A549 (cell line): ENCODE measurements around the gene FNIP2. TPM values are rescaled to one million over a fixed set of nuclear protein-coding genes. Genes with fewer than 3 reads are reported as not detected.

Experiments
- ATAC-seq, 2 experiments: fragments of 200-7000 bp in 1 of 2; fragments of >200 bp in 1 of 2; cut with Nextera tagmentation in 1 of 2; cut with Tn5 transposase in 1 of 2; 3 replicates each; pipeline versions ENCODE4 v1.8.0 to v1.9.1; 2018 to 2020; ENCODE audit warnings: mild to moderate bottlenecking in 1 of 2, moderate library complexity in 1 of 2
- CTCF ChIA-PET: fragments of 300-600 bp; sonication (Branson Sonifier 250); formaldehyde crosslinking; extraction: SDS; loops from one replicate; lab custom pipeline; 2021; ENCODE audit warnings: antibody characterized with exemption, inconsistent platforms; lab: Yijun Ruan, JAX
- POLR2A ChIA-PET: fragments of 350-600 bp; formaldehyde crosslinking; extraction: SDS; loops from one replicate; lab custom pipeline; 2021; ENCODE audit warnings: antibody characterized with exemption, inconsistent platforms; lab: Yijun Ruan, JAX
- DNase-seq, 2 experiments: peaks; one replicate each; pipeline versions ENCODE4 v3.0.0 to v3.0.0-alpha.2; 2011 to 2016; ENCODE audit warnings: low read depth in 1 of 2, low spot score in 1 of 2
- FAIRE-seq: peaks from 2 replicates; lab custom pipeline; 2011; peaks lifted over from hg19 to GRCh38; lab: Jason Lieb, UNC
- H3K27ac ChIP-seq, 2 experiments: fragments of >200 bp; sonication (Bioruptor Twin); formaldehyde crosslinking; 3 replicates each; pipeline ENCODE4 v1.5.1; 2016 to 2017
- H3K4me1 ChIP-seq: fragments of >200 bp; sonication (Bioruptor Twin); formaldehyde crosslinking; 3 replicates; pipeline ENCODE4 v1.6.1; 2016
- H3K4me2 ChIP-seq: fragments of >200 bp; sonication (Bioruptor Twin); formaldehyde crosslinking; 3 replicates; pipeline ENCODE4 v1.6.1; 2016
- H3K4me3 ChIP-seq: fragments of >200 bp; sonication (Bioruptor Twin); formaldehyde crosslinking; 3 replicates; pipeline ENCODE4 v1.5.1; 2016
- H3K9me3 ChIP-seq: fragments of >200 bp; sonication (Bioruptor Twin); formaldehyde crosslinking; 3 replicates; pipeline ENCODE4 v1.6.1; 2016
- ATOH8 ChIP-seq: fragments of 250-450 bp; sonication (Bioruptor Pico); IDR thresholded peaks from 2 replicates; pipeline ENCODE4 v1.5.0; 2020; ENCODE audit warnings: low read depth, mild to moderate bottlenecking, moderate library complexity
- CEBPB ChIP-seq, 2 experiments: fragments of >200 bp in 1 of 2; sonication (Bioruptor Twin) in 1 of 2; formaldehyde crosslinking in 1 of 2; IDR thresholded peaks; 2 replicates each; pipeline ENCODE4 v1.6.1; 2012 to 2016
- CHD4 ChIP-seq: fragments of 200-600 bp; sonication (generic); IDR thresholded peaks from 2 replicates; pipeline ENCODE4 v1.6.1; 2016; ENCODE audit warnings: antibody characterized with exemption, mild to moderate bottlenecking, borderline replicate concordance
- CTCF ChIP-seq: fragments of >200 bp; sonication (Bioruptor Twin); formaldehyde crosslinking; IDR thresholded peaks from 3 replicates; pipeline ENCODE4 v1.5.1; 2016
- EP300 ChIP-seq, 2 experiments: fragments of >200 bp; sonication (Bioruptor Twin); formaldehyde crosslinking; IDR thresholded peaks; 2 replicates in 1 of 2; 3 replicates in 1 of 2; pipeline ENCODE4 v1.6.1; 2016 to 2017
- HDAC2 ChIP-seq: fragments of 200-600 bp; sonication (generic); IDR thresholded peaks from 2 replicates; pipeline ENCODE4 v1.6.1; 2016
- HMGXB4 ChIP-seq: fragments of 250-450 bp; sonication (Bioruptor Pico); IDR thresholded peaks from 2 replicates; pipeline ENCODE4 v1.5.0; 2021; ENCODE audit warnings: mild to moderate bottlenecking, moderate library complexity, borderline replicate concordance
- HOXB13 ChIP-seq: fragments of 250-450 bp; sonication (Bioruptor Pico); IDR thresholded peaks from 2 replicates; pipeline ENCODE4 v1.5.0; 2020; ENCODE audit warnings: low read depth, mild to moderate bottlenecking, moderate library complexity
- JUNB ChIP-seq: fragments of >200 bp; sonication (Bioruptor Twin); formaldehyde crosslinking; IDR thresholded peaks from 2 replicates; pipeline ENCODE4 v1.6.1; 2016
- KDM1A ChIP-seq: fragments of 200-600 bp; sonication (generic); IDR thresholded peaks from 2 replicates; pipeline ENCODE4 v1.6.1; 2016; ENCODE audit warnings: low read depth, mild to moderate bottlenecking
- KDM5A ChIP-seq: fragments of 200-600 bp; sonication (generic); IDR thresholded peaks from 2 replicates; pipeline ENCODE4 v1.6.1; 2016; ENCODE audit warnings: antibody characterized with exemption, mild to moderate bottlenecking
- MAFK ChIP-seq: fragments of 450-650 bp; IDR thresholded peaks from 2 replicates; pipeline ENCODE4 v1.6.1; 2014; ENCODE audit not compliant: partially characterized antibody
- NFE2L2 ChIP-seq: fragments of 150-350 bp; conservative IDR thresholded peaks from 2 replicates; pipeline ENCODE4 v1.6.1; 2014; ENCODE audit warnings: low read length
- POLR2AphosphoS2 ChIP-seq: conservative IDR thresholded peaks from 2 replicates; pipeline ENCODE4 v1.6.1; 2012; ENCODE audit warnings: low read length, improper control_type of control experiment, inconsistent platforms
- RAD21 ChIP-seq, 2 experiments: fragments of >200 bp in 1 of 2; sonication (Bioruptor Twin) in 1 of 2; formaldehyde crosslinking in 1 of 2; IDR thresholded peaks in 1 of 2; conservative IDR thresholded peaks in 1 of 2; 2 replicates in 1 of 2; 3 replicates in 1 of 2; pipeline ENCODE4 v1.6.1; 2012 to 2018; ENCODE audit warnings: inconsistent platforms in 1 of 2
- RARB ChIP-seq: fragments of 250-450 bp; sonication (Bioruptor Pico); IDR thresholded peaks from 2 replicates; pipeline ENCODE4 v1.8.0; 2021; ENCODE audit warnings: mild to moderate bottlenecking, moderate library complexity
- RCOR1 ChIP-seq: fragments of 150-350 bp; IDR thresholded peaks from 2 replicates; pipeline ENCODE4 v1.6.1; 2014; ENCODE audit warnings: antibody characterized with exemption, low read length, low read depth
- RNF2 ChIP-seq: fragments of 200-600 bp; sonication (generic); IDR thresholded peaks from 2 replicates; pipeline ENCODE4 v1.6.1; 2016; ENCODE audit warnings: low read depth, mild to moderate bottlenecking, antibody characterized with exemption, moderate library complexity, borderline replicate concordance
- SREBF2 ChIP-seq: fragments of 450-650 bp; IDR thresholded peaks from 2 replicates; pipeline ENCODE4 v1.6.1; 2014; ENCODE audit warnings: mild to moderate bottlenecking, moderate library complexity
- TP53 ChIP-seq: fragments of 250-450 bp; sonication (Bioruptor Pico); IDR thresholded peaks from 2 replicates; pipeline ENCODE4 v1.5.0; 2021; ENCODE audit warnings: mild to moderate bottlenecking, moderate library complexity
- USF2 ChIP-seq: fragments of 450-650 bp; IDR thresholded peaks from 2 replicates; pipeline ENCODE4 v1.6.1; 2014; ENCODE audit warnings: antibody characterized with exemption
- ZNF302 ChIP-seq: fragments of 250-450 bp; sonication (Bioruptor Pico); IDR thresholded peaks from 2 replicates; pipeline ENCODE4 v1.9.0; 2021; ENCODE audit warnings: inconsistent platforms, mild to moderate bottlenecking, moderate library complexity
- WGBS: methylation state at CpG from one replicate; pipeline ENCODE4 v1.1.6; 2017; ENCODE audit errors: missing lambda C conversion rate; 5-methylcytosine and 5-hydroxymethylcytosine counted together
- polyA plus RNA-seq, 4 experiments: library from polyadenylated mRNA; depleted of rRNA in 3 of 4; stranded (reverse); fragments of >200 nt; fragmentation: RNase III in 1 of 4; extraction: RNeasy Plus Mini Kit Qiagen cat#74134 plus additional on column Dnase treatment in 1 of 4; gene quantifications; 2 replicates in 3 of 4; 3 replicates in 1 of 4; pipeline ENCODE4 v1.2.3, GENCODE V29; 2011 to 2017

Gene FNIP2
- polyA plus RNA-seq, 2 of the 4 experiments (the other 2 are of a cell fraction), result 2.0 to 2.5 TPM

- DNase-seq (no peak), ATAC-seq (no peak), FAIRE-seq (no peak)
- H3K4me3 ChIP-seq, result no peak overlapping the region
- CTCF ChIA-PET, result no interaction called here
- H3K27ac ChIP-seq, result no peak overlapping the region
- POLR2A ChIA-PET, result no interaction called here
- H3K9me3 ChIP-seq, result no peaks in the 10 kb centered on the region
- H3K4me2 ChIP-seq, result no peak overlapping the region
- H3K4me1 ChIP-seq, result no peaks in the 10 kb centered on the region
- TF ChIP-seq CTCF, result no peak
- no peak for TF ChIP-seq JUNB
- TF ChIP-seq NFE2L2, result no peak
- no peak for TF ChIP-seq CEBPB (IDR thresholded peaks at IDR 0.05)
- no peak for TF ChIP-seq EP300 (IDR thresholded peaks at IDR 0.05)
- no peak for TF ChIP-seq TP53
- TF ChIP-seq ZNF302 (CRISPR knock-in tag), result no peak
- TF ChIP-seq HDAC2, result no peak
- TF ChIP-seq USF2, result no peak
- TF ChIP-seq SREBF2, result no peak
- no peak for TF ChIP-seq RARB (CRISPR knock-in tag)
- no peak for TF ChIP-seq KDM5A
These were observed 172.5 kb downstream of the FNIP2 start for GRCh38 chr4:158941321-158941720.

GRCh38 chr4:158941895-158942294 is 173.1 kb downstream of the FNIP2 start:
- DNase-seq, result no peak

More at GRCh38 chr4:158941895-158942294, 173.1 kb downstream of the FNIP2 start:
- no peaks in the 10 kb centered on the region for H3K4me1 ChIP-seq
- POLR2A ChIA-PET, result no interaction called here
- CTCF ChIA-PET, result no interaction called here
- no peaks in the 10 kb centered on the region for H3K9me3 ChIP-seq
- ATAC-seq, result no peak
- no peak overlapping the region for H3K27ac ChIP-seq
- H3K4me2 ChIP-seq, result no peak overlapping the region
- FAIRE-seq, result no peak
- TF ChIP-seq ATOH8 (CRISPR knock-in tag) (no peak), HOXB13 (CRISPR knock-in tag) (no peak), MAFK (no peak), RCOR1 (no peak), POLR2AphosphoS2 (no peak), CTCF (no peak), SREBF2 (no peak), RAD21 (conservative IDR thresholded peaks at IDR 0.05 in 1 of 2, IDR thresholded peaks at IDR 0.05 in 1 of 2) (no peak), CHD4 (no peak), KDM1A (no peak), RARB (CRISPR knock-in tag) (no peak), RNF2 (no peak), EP300 (IDR thresholded peaks at IDR 0.05) (no peak), HMGXB4 (no peak)
- TF ChIP-seq, all 56 proteins: peak for 0
- WGBS, result 89% methylated on average over 2 of the region's 2 CpGs
- H3K4me3 ChIP-seq, result no peak overlapping the region
